ENCODE data around the gene ZSCAN23.
"Not testable (repeated sequence)": the region's sequence is repeated elsewhere in the genome, so short reads cannot be mapped to it uniquely, and the experiment has no call there.

DNA sequence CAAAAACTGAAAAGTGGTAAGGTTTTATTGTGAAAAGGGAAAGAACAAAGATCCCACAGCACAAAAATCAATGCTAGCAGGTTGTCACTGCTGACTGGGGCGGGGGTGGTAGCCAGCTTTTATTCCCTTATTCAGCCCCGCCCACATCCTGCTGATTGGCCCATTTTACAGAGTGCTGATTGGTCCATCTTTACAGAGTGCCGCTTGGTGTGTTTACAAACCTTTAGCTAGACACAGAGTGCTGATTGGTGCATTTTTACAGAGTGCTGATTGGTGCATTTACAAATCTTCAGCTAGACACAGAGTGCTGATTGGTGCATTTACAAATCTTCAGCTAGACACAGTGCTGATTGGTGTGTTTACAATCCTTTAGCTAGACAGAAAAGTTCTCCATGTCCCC lies 1.5 kb upstream of the ZSCAN23 start:
- TF ChIP-seq, protein P1, sequence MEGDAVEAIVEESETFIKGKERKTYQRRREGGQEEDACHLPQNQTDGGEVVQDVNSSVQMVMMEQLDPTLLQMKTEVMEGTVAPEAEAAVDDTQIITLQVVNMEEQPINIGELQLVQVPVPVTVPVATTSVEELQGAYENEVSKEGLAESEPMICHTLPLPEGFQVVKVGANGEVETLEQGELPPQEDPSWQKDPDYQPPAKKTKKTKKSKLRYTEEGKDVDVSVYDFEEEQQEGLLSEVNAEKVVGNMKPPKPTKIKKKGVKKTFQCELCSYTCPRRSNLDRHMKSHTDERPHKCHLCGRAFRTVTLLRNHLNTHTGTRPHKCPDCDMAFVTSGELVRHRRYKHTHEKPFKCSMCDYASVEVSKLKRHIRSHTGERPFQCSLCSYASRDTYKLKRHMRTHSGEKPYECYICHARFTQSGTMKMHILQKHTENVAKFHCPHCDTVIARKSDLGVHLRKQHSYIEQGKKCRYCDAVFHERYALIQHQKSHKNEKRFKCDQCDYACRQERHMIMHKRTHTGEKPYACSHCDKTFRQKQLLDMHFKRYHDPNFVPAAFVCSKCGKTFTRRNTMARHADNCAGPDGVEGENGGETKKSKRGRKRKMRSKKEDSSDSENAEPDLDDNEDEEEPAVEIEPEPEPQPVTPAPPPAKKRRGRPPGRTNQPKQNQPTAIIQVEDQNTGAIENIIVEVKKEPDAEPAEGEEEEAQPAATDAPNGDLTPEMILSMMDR (IDR thresholded peaks at IDR 0.05), result not testable (repeated sequence)
- TF ChIP-seq POLR2A, POLR2AphosphoS5 (IDR thresholded peaks at IDR 0.05): not testable (repeated sequence)

Data from transverse colon (tissue), 4 donors.